Measurements from ENCODE around the gene INSR.

Gene INSR

GRCh38 chr19:7194566-7194965 is 99.6 kb downstream of the INSR start:
- Histone ChIP-seq H3K27me3 (no peaks in the 10 kb centered on the region), H3K9me3 (no peaks in the 10 kb centered on the region), H3K36me3 (no peaks in the 10 kb centered on the region), H3K4me1 (peaks cover 0 to 31% (median 10%) of the 10 kb centered on the region in 4 donors), H3K4me3 (no peak overlapping the region), H3K27ac (peak overlapping the region in 1 of 2 donors; percentile 91)
- no peak for DNase-seq
- TF ChIP-seq CTCF (IDR thresholded peaks at IDR 0.05) = no peak
- intact Hi-C loops (cut with DNase I; ENCODE audit: low total_unique reads) = no loop called here

GRCh38 chr19:7191946-7192691 is 102.1 kb downstream of the INSR start:
- Histone ChIP-seq H3K4me1 (peaks cover 0 to 22% (median 3%) of the 10 kb centered on the region in 4 donors), H3K9me3 (no peaks in the 10 kb centered on the region), H3K4me3 (no peak overlapping the region), H3K27me3 (no peaks in the 10 kb centered on the region), H3K36me3 (no peaks in the 10 kb centered on the region), H3K27ac (no peak overlapping the region)
- DNase-seq = no peak
- TF ChIP-seq CTCF (IDR thresholded peaks at IDR 0.05) = no peak
- intact Hi-C loops (cut with DNase I; ENCODE audit: low total_unique reads) = no loop called here

- Histone ChIP-seq H3K27ac (no peak overlapping the region), H3K27me3 (no peaks in the 10 kb centered on the region), H3K9me3 (no peaks in the 10 kb centered on the region), H3K4me1 (peaks cover 0 to 9% (median 0%) of the 10 kb centered on the region in 4 donors), H3K4me3 (no peak overlapping the region), H3K36me3 (peaks cover 2 to 4% (median 4%) of the 10 kb centered on the region in 3 donors)
- intact Hi-C loops (cut with DNase I; ENCODE audit: low total_unique reads) = no loop called here
- no peak for TF ChIP-seq CTCF (IDR thresholded peaks at IDR 0.05)
- no peak for DNase-seq
These were observed 105.2 kb downstream of the INSR start for GRCh38 chr19:7188698-7189629.

GRCh38 chr19:7187605-7188339 is 106.4 kb downstream of the INSR start:
- no peaks in the 10 kb centered on the region for H3K9me3 ChIP-seq
- no peak for DNase-seq
- H3K4me1 ChIP-seq = peaks cover 0 to 9% (median 0%) of the 10 kb centered on the region in 4 donors
- intact Hi-C loops (cut with DNase I; ENCODE audit: low total_unique reads) = no loop called here
- no peak overlapping the region for H3K27ac ChIP-seq
- TF ChIP-seq CTCF (IDR thresholded peaks at IDR 0.05) = no peak
- H3K27me3 ChIP-seq = no peaks in the 10 kb centered on the region
- H3K36me3 ChIP-seq = peaks cover 5 to 12% (median 11%) of the 10 kb centered on the region in 3 donors
- no peak overlapping the region for H3K4me3 ChIP-seq

GRCh38 chr19:7182489-7182888 is 111.7 kb downstream of the INSR start:
- Histone ChIP-seq H3K27me3 (no peaks in the 10 kb centered on the region), H3K27ac (peak overlapping the region; percentile 27 to 43), H3K36me3 (peaks cover 5 to 12% (median 11%) of the 10 kb centered on the region in 3 donors), H3K9me3 (no peaks in the 10 kb centered on the region), H3K4me3 (no peak overlapping the region), H3K4me1 (peaks cover 0 to 22% (median 13%) of the 10 kb centered on the region in 4 donors)
- DNase-seq = no peak
- TF ChIP-seq CTCF (IDR thresholded peaks at IDR 0.05) = no peak
- intact Hi-C loops (cut with DNase I; ENCODE audit: low total_unique reads) = no loop called here

All from tibial artery (tissue), 4 donors.